HUES48 (cell line): ENCODE measurements around the gene PSMD1.
A peak's percentile ranks its signal among the peaks of the same experiment; 100 is the strongest.
"Not testable (repeated sequence)": the region's sequence is repeated elsewhere in the genome, so short reads cannot be mapped to it uniquely, and the experiment has no call there.

Source experiments
- H3K27ac ChIP-seq: one replicate; pipeline ENCODE4 v1.7.0; 2013; ENCODE audit warnings: low read depth, low read length, inconsistent platforms
- H3K27me3 ChIP-seq: 2 replicates; pipeline ENCODE4 v1.6.1; 2013; ENCODE audit warnings: mild to moderate bottlenecking, low read length; ENCODE audit not compliant: control insufficient read depth, insufficient read depth
- H3K36me3 ChIP-seq: 2 replicates; pipeline ENCODE4 v1.6.1; 2013; ENCODE audit warnings: low read length; ENCODE audit not compliant: control insufficient read depth, insufficient read depth
- H3K4me1 ChIP-seq: 2 replicates; pipeline ENCODE4 v1.6.1; 2013; ENCODE audit warnings: mild to moderate bottlenecking, low read length; ENCODE audit not compliant: control insufficient read depth, insufficient read depth
- H3K4me3 ChIP-seq: 2 replicates; pipeline ENCODE4 v1.5.1; 2013; ENCODE audit warnings: mild to moderate bottlenecking, low read depth, low read length
- H3K9ac ChIP-seq: 2 replicates; pipeline ENCODE4 v1.6.1; 2013; ENCODE audit warnings: mild to moderate bottlenecking, low read depth, low read length, moderate library complexity
- H3K9me3 ChIP-seq: 2 replicates; pipeline ENCODE4 v1.6.1; 2013; ENCODE audit warnings: low read length; ENCODE audit not compliant: control insufficient read depth, insufficient read depth

Gene PSMD1

DNA sequence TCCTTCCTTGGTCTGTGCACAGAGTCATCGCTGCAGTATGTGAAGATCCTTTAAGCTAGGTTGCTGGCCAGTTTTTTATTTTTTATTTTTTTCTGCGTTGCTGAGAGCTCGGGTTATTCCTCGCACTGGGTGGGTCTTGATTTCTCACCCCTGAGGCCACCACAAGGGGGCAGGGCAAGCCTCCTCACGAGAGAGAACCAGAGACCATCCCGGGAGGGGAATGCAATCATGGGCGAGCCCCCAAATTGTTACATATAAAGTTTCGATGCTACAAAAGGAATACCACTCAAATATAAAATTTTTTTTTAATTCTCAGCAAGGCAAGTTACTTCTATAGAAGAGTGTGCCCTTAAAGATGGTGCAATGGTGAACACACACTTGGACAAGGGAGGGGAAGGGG lies 43.3 kb downstream of the PSMD1 start:
- Histone ChIP-seq H3K4me3 (no peak overlapping the region), H3K4me1 (no peaks in the 10 kb centered on the region; the same call in 1 of the 2 replicates), H3K36me3 (peaks cover 71% of the 10 kb centered on the region), H3K27me3 (no peaks in the 10 kb centered on the region), H3K27ac (no peak overlapping the region), H3K9me3 (peaks cover 14% of the 10 kb centered on the region), H3K9ac (no peak overlapping the region)

DNA sequence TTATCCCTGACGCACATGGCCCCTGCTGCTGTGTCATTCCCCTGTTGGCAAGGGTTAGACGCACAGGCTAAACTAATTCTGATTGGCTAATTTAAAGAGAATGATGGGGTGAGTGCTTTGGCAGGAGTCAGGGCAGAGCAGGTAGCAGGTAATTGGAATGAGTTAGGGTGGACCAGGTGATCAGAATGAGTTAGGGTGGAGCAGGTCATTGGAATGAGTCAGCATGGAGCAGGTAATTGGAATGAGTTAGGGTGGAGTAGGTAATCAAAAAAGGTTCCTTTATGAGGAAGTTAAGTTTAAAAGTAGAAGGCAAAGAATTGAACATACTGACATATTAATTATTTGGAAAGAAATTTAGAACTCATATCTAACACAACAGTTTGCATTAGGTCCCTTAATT lies 43.7 kb downstream of the PSMD1 start:
- H3K36me3 ChIP-seq = peaks cover 69% of the 10 kb centered on the region

DNA sequence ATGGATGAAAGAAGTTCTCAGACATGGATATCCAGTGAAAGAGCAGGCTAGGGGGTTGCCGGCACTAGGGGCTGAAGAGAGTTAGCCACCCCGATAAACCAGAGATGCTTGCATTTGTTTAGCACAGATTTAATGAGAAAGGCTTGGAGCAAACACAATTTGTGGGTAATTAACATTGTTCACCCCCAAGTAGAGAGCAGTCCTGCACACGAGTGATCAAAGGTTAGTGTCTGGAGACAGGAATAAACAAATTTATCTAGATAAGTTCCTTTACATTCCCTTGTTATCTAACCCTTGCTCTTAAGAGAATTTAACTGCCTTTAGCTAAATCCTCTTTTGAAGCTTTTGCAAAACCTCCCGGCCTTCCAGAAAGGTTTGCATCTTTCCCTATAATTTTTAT lies 44.3 kb downstream of the PSMD1 start:
- H3K4me1 ChIP-seq = no peaks in the 10 kb centered on the region
- no peak overlapping the region for H3K9ac ChIP-seq
- peaks cover 14% of the 10 kb centered on the region for H3K9me3 ChIP-seq
- H3K27ac ChIP-seq = no peak overlapping the region
- no peaks in the 10 kb centered on the region for H3K27me3 ChIP-seq
- no peak overlapping the region for H3K4me3 ChIP-seq
- H3K36me3 ChIP-seq = peaks cover 69% of the 10 kb centered on the region

More for the DNA sequence above, 43.7 kb downstream of the PSMD1 start:
- not testable (repeated sequence) for H3K27me3 ChIP-seq, H3K4me3 ChIP-seq, H3K4me1 ChIP-seq, H3K9ac ChIP-seq, H3K27ac ChIP-seq
- peaks cover 14% of the 10 kb centered on the region for H3K9me3 ChIP-seq

DNA sequence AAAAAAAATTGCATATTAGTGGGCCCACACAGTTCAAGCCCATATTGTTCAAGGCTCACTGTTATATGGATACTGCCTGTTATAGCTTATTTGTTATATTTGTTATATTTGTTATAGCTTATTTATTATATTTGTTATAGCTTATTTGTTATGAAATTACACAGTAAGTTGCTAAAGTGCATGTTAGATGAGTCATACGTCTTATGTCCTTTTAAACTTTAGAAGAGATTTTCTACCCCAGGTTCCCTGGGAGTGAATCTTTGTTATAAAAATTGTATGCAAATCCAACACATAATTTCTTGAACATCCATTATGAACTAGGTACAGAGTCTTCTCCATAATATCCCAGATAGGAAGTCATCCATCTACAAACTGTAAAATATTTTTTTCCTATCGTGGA lies 46.1 kb downstream of the PSMD1 start:
- Histone ChIP-seq H3K27me3 (no peaks in the 10 kb centered on the region), H3K36me3 (peaks cover 70% of the 10 kb centered on the region), H3K27ac (no peak overlapping the region), H3K9ac (no peak overlapping the region), H3K4me3 (no peak overlapping the region), H3K4me1 (no peaks in the 10 kb centered on the region), H3K9me3 (peaks cover 14% of the 10 kb centered on the region)

DNA sequence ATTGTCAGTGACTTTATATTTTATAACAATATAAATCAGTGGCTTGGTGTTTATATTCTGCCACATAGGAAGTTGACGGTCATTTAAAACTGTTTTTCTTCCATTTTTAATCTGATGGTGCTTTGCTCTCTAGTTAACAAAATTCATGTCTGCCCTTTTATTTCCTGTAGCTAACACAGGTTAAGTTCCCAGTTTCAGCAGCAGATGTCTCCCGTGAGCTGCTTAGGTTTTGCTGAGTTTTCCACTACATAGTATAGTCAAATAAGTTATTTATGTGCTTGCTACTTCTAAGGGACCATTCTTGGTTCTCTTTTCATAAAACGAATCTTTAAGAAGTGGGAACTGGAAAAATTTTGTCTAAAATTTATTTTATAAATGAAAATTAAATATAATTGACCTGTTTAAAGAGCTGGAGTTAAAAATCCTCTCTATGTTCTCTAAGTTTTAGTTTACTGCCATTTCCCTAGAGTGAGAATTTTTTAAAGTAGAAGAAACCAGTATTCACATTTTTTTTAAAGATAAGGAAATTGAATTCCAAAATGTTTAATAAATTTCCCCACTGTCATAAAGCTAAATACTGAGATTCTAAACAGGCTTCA lies 47.5 kb downstream of the PSMD1 start:
- H3K27ac ChIP-seq = no peak overlapping the region
- H3K4me1 ChIP-seq = no peaks in the 10 kb centered on the region
- no peaks in the 10 kb centered on the region for H3K27me3 ChIP-seq
- H3K4me3 ChIP-seq = no peak overlapping the region
- no peak overlapping the region for H3K9ac ChIP-seq
- H3K36me3 ChIP-seq = peaks cover 72% of the 10 kb centered on the region
- H3K9me3 ChIP-seq = peaks cover 11% of the 10 kb centered on the region

DNA sequence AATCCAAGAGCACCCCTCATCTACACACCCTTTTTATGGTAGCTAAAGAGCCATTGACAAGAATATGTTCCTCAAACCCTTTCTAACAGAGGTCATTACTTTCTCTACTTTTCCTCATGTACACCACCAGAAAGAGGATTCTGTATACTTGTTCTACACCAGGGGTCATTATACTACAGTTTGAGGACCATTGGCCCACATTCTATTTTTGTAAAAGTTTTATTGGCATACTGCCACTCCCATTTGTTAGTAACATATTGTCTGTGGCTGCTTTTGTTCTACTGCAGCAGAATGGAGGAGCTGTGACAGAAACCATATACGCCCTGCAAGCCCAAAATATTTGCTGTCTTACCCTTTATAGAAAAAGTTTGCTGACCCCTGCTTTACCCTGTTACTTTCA lies 53.9 kb downstream of the PSMD1 start:
- Histone ChIP-seq H3K27me3 (no peaks in the 10 kb centered on the region), H3K4me1 (peaks cover 24% of the 10 kb centered on the region), H3K36me3 (peaks cover 44% of the 10 kb centered on the region), H3K9ac (no peak overlapping the region), H3K9me3 (no peaks in the 10 kb centered on the region), H3K4me3 (no peak overlapping the region), H3K27ac (no peak overlapping the region)

DNA sequence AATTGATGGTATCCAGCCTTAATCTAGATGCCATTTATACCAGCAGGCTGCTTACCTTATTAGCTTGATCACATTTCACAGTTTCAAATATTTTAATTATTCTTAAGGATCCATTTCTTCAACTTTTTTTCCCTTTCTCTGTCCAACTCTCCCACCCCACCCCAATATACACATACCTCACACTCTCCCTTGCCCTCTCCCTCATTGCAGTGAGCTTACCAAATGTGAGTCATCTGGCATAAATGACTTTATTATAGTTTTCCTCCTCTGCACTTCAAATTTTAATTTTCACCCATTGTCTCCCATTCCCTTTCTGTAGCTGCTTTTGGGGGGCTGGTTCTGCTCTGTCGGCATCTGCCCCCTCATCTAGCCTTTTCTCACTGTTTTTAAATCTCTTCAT lies 55.3 kb downstream of the PSMD1 start:
- Histone ChIP-seq H3K9me3 (no peaks in the 10 kb centered on the region), H3K36me3 (peaks cover 32% of the 10 kb centered on the region), H3K4me3 (no peak overlapping the region), H3K4me1 (peaks cover 30% of the 10 kb centered on the region), H3K27ac (no peak overlapping the region), H3K9ac (no peak overlapping the region), H3K27me3 (no peaks in the 10 kb centered on the region)

DNA sequence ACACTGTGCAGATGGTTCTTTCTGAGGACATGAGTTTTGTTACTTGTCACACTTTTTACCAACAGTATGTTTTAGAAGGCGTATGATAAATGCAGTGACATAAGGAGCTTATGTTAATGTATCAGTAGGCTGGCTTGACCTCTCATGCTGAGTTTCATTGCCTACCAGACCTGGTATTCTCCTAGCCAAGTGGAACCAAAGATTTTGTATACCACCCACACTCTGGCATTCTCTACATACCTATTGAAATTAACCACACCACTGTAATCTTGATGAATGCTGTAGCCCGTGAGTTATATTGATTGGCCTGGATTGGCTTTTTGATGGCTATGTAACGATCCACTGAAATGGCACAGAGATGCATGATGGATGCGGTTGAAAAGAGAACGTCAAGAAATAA lies 56.8 kb downstream of the PSMD1 start:
- no peak overlapping the region for H3K9ac ChIP-seq
- peaks cover 20% of the 10 kb centered on the region for H3K36me3 ChIP-seq
- H3K27ac ChIP-seq = peak overlapping the region; percentile 37
- no peaks in the 10 kb centered on the region for H3K9me3 ChIP-seq
- H3K4me1 ChIP-seq = peaks cover 30% of the 10 kb centered on the region
- no peak overlapping the region for H3K4me3 ChIP-seq
- H3K27me3 ChIP-seq = no peaks in the 10 kb centered on the region

DNA sequence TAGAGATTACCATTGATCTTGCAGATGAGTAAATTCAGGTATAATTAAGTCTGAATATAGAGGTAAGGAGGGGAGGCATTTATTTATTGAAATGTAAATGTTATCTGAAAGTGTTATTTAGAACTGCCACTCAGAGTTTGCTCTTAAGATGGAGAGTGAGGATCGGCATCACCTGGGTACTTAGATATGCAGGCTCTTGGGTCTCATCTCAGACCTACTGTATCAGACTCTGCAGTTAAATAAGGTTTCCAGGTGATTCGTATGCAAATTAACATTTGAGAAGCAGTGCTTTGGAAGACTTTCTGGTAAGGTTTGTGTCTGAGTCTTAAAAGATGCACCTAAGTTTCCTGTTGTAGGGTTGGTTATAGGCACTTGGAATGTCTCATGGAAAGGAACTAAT lies 59.0 kb downstream of the PSMD1 start:
- Histone ChIP-seq H3K27me3 (no peaks in the 10 kb centered on the region), H3K36me3 (no peaks in the 10 kb centered on the region; the same call in none of the 2 replicates), H3K9ac (no peak overlapping the region), H3K4me3 (no peak overlapping the region), H3K27ac (peak overlapping the region; percentile 38), H3K4me1 (peaks cover 30% of the 10 kb centered on the region), H3K9me3 (no peaks in the 10 kb centered on the region)

DNA sequence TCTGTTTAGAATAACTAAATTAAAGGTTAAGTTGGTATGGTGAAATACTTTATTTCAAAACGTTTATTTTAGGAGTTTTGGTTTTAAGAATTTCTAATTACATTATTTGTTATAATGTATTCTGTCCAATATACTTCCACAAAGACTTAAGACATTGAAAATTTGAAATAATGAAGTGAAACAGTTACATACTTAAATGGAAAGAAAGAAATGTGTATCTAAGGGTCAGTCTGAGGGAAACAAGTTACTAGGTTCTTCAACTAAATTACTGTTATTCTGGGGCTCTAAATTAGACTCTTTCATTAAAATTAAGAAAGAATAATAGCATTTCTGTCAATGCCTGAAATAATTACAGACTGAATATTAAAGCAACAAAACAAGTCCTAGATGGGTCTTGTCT lies 60.5 kb downstream of the PSMD1 start:
- Histone ChIP-seq H3K27me3 (no peaks in the 10 kb centered on the region), H3K9me3 (no peaks in the 10 kb centered on the region), H3K4me3 (no peak overlapping the region), H3K9ac (no peak overlapping the region), H3K4me1 (peaks cover 30% of the 10 kb centered on the region), H3K27ac (no peak overlapping the region), H3K36me3 (no peaks in the 10 kb centered on the region; the same call in none of the 2 replicates)

DNA sequence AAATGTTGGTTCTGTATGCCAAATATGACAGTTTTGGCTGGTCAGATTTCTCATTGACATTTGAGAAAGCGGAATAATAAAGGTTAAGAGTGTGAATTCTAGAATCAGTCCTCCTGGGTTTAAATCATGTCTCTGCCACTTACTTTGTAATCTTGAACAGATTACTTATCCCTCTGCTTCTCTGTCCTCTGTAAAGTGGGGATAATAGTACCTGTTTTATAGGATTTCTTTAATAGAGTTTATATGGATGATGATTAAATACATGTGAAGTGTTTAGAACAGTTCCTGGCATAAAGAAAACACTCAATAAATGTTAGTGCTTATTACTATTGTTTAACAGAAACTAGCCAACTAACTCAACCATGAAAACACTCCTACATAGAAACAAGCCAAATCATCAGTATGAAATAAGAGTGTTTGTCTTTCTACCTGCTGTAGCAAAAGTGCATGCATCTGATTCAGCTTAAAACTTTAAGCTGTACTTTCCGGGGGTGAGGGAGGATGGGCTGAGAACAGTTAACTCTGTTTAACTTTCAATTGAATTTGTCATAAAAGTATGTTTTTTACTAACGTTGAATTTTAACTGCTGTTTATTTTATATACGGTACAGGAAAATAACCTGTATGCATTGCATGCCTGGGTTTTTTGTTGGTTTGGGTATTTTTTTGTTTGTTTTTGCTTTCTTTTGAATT lies 61.4 kb downstream of the PSMD1 start:
- H3K9me3 ChIP-seq = no peaks in the 10 kb centered on the region
- no peak overlapping the region for H3K4me3 ChIP-seq
- H3K9ac ChIP-seq = no peak overlapping the region
- peaks cover 36% of the 10 kb centered on the region for H3K4me1 ChIP-seq
- H3K27ac ChIP-seq = no peak overlapping the region
- no peaks in the 10 kb centered on the region for H3K27me3 ChIP-seq
- no peaks in the 10 kb centered on the region; the same call in none of the 2 replicates for H3K36me3 ChIP-seq
